ENCODE measurements around the gene MAST4.
"Not testable (repeated sequence)": the region's sequence is repeated elsewhere in the genome, so short reads cannot be mapped to it uniquely, and the experiment has no call there.

MAST4 gene

DNA sequence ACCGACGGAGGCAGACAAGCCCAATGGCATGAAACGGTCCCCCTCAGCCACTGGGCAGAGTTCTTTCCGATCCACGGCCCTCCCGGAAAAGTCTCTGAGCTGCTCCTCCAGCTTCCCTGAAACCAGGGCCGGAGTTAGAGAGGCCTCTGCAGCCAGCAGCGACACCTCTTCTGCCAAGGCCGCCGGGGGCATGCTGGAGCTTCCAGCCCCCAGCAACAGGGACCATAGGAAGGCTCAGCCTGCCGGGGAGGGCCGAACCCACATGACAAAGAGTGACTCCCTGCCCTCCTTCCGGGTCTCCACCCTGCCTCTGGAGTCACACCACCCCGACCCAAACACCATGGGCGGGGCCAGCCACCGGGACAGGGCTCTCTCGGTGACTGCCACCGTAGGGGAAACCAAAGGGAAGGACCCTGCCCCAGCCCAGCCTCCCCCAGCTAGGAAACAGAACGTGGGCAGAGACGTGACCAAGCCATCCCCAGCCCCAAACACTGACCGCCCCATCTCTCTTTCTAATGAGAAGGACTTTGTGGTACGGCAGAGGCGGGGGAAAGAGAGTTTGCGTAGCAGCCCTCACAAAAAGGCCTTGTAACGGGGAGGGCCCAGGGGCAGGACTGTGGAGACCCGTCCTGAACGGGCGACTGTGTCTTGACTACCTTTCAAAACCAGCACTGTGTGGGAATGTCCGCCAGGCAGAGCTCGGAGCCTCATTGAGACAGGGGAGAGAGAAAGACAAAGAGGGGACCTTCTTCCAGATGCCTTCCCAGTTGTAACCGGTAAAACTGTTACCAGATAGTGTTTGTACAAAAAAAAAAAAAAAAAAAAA is 570.5 kb downstream of the MAST4 start:
- no peak overlapping the region for H3K4me3 ChIP-seq (ENCODE audit: low read depth, low read length)
- DNase-seq (ENCODE audit: low read depth) = no peak
- TF ChIP-seq, protein P1, sequence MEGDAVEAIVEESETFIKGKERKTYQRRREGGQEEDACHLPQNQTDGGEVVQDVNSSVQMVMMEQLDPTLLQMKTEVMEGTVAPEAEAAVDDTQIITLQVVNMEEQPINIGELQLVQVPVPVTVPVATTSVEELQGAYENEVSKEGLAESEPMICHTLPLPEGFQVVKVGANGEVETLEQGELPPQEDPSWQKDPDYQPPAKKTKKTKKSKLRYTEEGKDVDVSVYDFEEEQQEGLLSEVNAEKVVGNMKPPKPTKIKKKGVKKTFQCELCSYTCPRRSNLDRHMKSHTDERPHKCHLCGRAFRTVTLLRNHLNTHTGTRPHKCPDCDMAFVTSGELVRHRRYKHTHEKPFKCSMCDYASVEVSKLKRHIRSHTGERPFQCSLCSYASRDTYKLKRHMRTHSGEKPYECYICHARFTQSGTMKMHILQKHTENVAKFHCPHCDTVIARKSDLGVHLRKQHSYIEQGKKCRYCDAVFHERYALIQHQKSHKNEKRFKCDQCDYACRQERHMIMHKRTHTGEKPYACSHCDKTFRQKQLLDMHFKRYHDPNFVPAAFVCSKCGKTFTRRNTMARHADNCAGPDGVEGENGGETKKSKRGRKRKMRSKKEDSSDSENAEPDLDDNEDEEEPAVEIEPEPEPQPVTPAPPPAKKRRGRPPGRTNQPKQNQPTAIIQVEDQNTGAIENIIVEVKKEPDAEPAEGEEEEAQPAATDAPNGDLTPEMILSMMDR (IDR thresholded peaks at IDR 0.05; ENCODE audit: low read depth, low read length, missing control alignments) = no peak
- in situ Hi-C loops (cut with HindIII; ENCODE audit: low sequenced_read_pairs) = no loop called here

- H3K4me3 ChIP-seq (ENCODE audit: low read depth, low read length) = no peak overlapping the region
- in situ Hi-C loops (cut with HindIII; ENCODE audit: low sequenced_read_pairs) = no loop called here
- DNase-seq (ENCODE audit: low read depth) = no peak
- TF ChIP-seq, protein P1 (IDR thresholded peaks at IDR 0.05; ENCODE audit: low read depth, low read length, missing control alignments) = no peak
These were observed 571.9 kb downstream of the MAST4 start for GRCh38 chr5:67168069-67168468.

GRCh38 chr5:67170767-67171166 is 574.6 kb downstream of the MAST4 start:
- in situ Hi-C loops (cut with HindIII; ENCODE audit: low sequenced_read_pairs) = no loop called here
- no peak for DNase-seq (ENCODE audit: low read depth)
- TF ChIP-seq, protein P1 (IDR thresholded peaks at IDR 0.05; ENCODE audit: low read depth, low read length, missing control alignments) = no peak
- no peak overlapping the region for H3K4me3 ChIP-seq (ENCODE audit: low read depth, low read length)

DNA sequence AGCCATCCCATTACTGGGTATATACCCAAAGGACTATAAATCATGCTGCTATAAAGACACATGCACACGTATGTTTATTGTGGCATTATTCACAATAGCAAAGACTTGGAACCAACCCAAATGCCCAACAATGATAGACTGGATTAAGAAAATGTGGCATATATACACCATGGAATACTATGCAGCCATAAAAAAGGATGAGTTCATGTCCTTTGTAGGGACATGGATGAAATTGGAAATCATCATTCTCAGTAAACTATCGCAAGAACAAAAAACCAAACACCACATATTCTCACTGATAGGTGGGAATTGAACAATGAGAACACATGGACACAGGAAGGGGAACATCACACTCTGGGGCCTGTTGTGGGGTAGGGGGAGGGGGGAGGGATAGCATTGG is 577.2 kb downstream of the MAST4 start:
- DNase-seq (ENCODE audit: low read depth); in situ Hi-C loops (cut with HindIII; ENCODE audit: low sequenced_read_pairs): not testable (repeated sequence)

DNA sequence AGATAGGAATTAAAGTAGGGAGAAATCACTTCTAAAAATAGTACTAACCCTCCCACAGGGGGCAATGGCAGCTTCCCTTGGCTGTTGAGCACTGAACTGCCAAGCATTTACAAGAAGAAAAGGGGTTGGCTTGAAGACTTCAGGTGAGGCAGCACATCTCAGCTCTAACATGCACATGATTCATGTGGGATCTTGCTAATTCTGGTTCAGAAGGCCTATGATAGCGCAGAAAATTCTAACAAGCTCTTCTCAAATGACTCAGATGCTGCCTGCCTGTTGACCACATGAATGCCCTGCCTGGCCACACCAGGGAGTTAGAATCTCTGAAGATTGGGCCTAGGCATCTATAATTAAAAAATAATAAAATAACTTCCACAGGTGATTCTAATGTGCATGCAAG is 577.8 kb downstream of the MAST4 start:
- in situ Hi-C loops (cut with HindIII; ENCODE audit: low sequenced_read_pairs) = no loop called here
- DNase-seq (ENCODE audit: low read depth) = no peak
- H3K4me3 ChIP-seq (ENCODE audit: low read depth, low read length) = no peak overlapping the region
- TF ChIP-seq, protein P1 (IDR thresholded peaks at IDR 0.05; ENCODE audit: low read depth, low read length, missing control alignments) = no peak

More for the DNA sequence above, 577.2 kb downstream of the MAST4 start:
- H3K4me3 ChIP-seq (ENCODE audit: low read depth, low read length) = not testable (repeated sequence)

- in situ Hi-C loops (cut with HindIII; ENCODE audit: low sequenced_read_pairs) = no loop called here
- TF ChIP-seq, protein P1 (IDR thresholded peaks at IDR 0.05; ENCODE audit: low read depth, low read length, missing control alignments) = no peak
- DNase-seq (ENCODE audit: low read depth) = no peak
- no peak overlapping the region for H3K4me3 ChIP-seq (ENCODE audit: low read depth, low read length)
These were observed 580.7 kb downstream of the MAST4 start for GRCh38 chr5:67176936-67177335.

GRCh38 chr5:67178085-67178484 is 581.9 kb downstream of the MAST4 start:
- in situ Hi-C loops (cut with HindIII; ENCODE audit: low sequenced_read_pairs) = no loop called here
- H3K4me3 ChIP-seq (ENCODE audit: low read depth, low read length) = no peak overlapping the region
- TF ChIP-seq, protein P1 (IDR thresholded peaks at IDR 0.05; ENCODE audit: low read depth, low read length, missing control alignments) = no peak
- DNase-seq (ENCODE audit: low read depth) = no peak
